H9 (cell line): Measurements from ENCODE around the gene PRDM5. TPM values are rescaled to one million over a fixed set of nuclear protein-coding genes. Genes with fewer than 3 reads are reported as not detected.

Source experiments
- DNase-seq: peaks from one replicate; pipeline ENCODE4 v3.0.0-alpha.2; 2017
- H2AFZ ChIP-seq: one replicate; pipeline ENCODE4 v1.6.1; 2013; ENCODE audit warnings: mild to moderate bottlenecking, low read length, control low read depth, moderate library complexity
- H2AK5ac ChIP-seq: 2 replicates; pipeline ENCODE4 v1.6.1; 2013; ENCODE audit warnings: low read length, control low read depth, mixed read lengths; ENCODE audit not compliant: insufficient read length
- H2BK120ac ChIP-seq: one replicate; pipeline ENCODE4 v1.6.1; 2013; ENCODE audit warnings: low read depth, mild to moderate bottlenecking, low read length, control low read depth, inconsistent platforms; ENCODE audit not compliant: poor library complexity, severe bottlenecking
- H2BK12ac ChIP-seq: 2 replicates; pipeline ENCODE4 v1.6.1; 2013; ENCODE audit warnings: low read length, control low read depth, mixed read lengths, low read depth; ENCODE audit not compliant: insufficient read length
- H2BK15ac ChIP-seq: 2 replicates; pipeline ENCODE4 v1.6.1; 2013; ENCODE audit warnings: low read depth, low read length, control low read depth
- H2BK20ac ChIP-seq: one replicate; pipeline ENCODE4 v1.6.1; 2013; ENCODE audit warnings: low read depth, mild to moderate bottlenecking, low read length, control low read depth, inconsistent platforms; ENCODE audit not compliant: poor library complexity, severe bottlenecking
- H2BK5ac ChIP-seq: 2 replicates; pipeline ENCODE4 v1.6.1; 2013; ENCODE audit warnings: low read length, control low read depth, mixed read lengths; ENCODE audit not compliant: insufficient read length
- H3K14ac ChIP-seq: 2 replicates; pipeline ENCODE4 v1.6.1; 2013; ENCODE audit warnings: low read length, control low read depth; ENCODE audit not compliant: insufficient read depth
- H3K18ac ChIP-seq: 2 replicates; pipeline ENCODE4 v1.6.1; 2013; ENCODE audit warnings: low read depth, mild to moderate bottlenecking, mixed read lengths, low read length, control low read depth; ENCODE audit not compliant: insufficient read length
- H3K23ac ChIP-seq: 2 replicates; pipeline ENCODE4 v1.6.1; 2013; ENCODE audit warnings: low read length, control low read depth, mixed read lengths, low read depth; ENCODE audit not compliant: insufficient read length
- H3K23me2 ChIP-seq: 2 replicates; pipeline ENCODE4 v1.6.1; 2013; ENCODE audit warnings: low read depth, mild to moderate bottlenecking, mixed read lengths, low read length, control low read depth; ENCODE audit not compliant: insufficient read length, poor library complexity, severe bottlenecking
- H3K27ac ChIP-seq: 2 replicates; pipeline ENCODE4 v1.5.1; 2013; ENCODE audit warnings: low read length, control low read depth, mixed read lengths, low read depth; ENCODE audit not compliant: insufficient read length
- H3K27me3 ChIP-seq: 2 replicates; pipeline ENCODE4 v1.6.1; 2013; ENCODE audit warnings: low read length, control low read depth, inconsistent platforms; ENCODE audit not compliant: insufficient read depth
- H3K4ac ChIP-seq: 2 replicates; pipeline ENCODE4 v1.6.1; 2013; ENCODE audit warnings: low read depth, mild to moderate bottlenecking, control low read depth, inconsistent platforms, low read length, moderate library complexity
- H3K4me1 ChIP-seq: 2 replicates; pipeline ENCODE4 v1.6.1; 2013; ENCODE audit warnings: low read length, control low read depth, inconsistent platforms; ENCODE audit not compliant: insufficient read depth
- H3K4me2 ChIP-seq: 2 replicates; pipeline ENCODE4 v1.6.1; 2013; ENCODE audit warnings: low read length, control low read depth, mixed read lengths; ENCODE audit not compliant: insufficient read length, insufficient read depth
- H3K56ac ChIP-seq: 2 replicates; pipeline ENCODE4 v1.6.1; 2013; ENCODE audit warnings: low read depth, mild to moderate bottlenecking, mixed read lengths, low read length, control low read depth; ENCODE audit not compliant: insufficient read length
- H3K79me1 ChIP-seq: 2 replicates; pipeline ENCODE4 v1.6.1; 2013; ENCODE audit warnings: low read depth, mild to moderate bottlenecking, moderate library complexity, low read length, control low read depth, inconsistent platforms; ENCODE audit not compliant: insufficient read depth, poor library complexity, severe bottlenecking
- H3K79me2 ChIP-seq: 2 replicates; pipeline ENCODE4 v1.6.1; 2013; ENCODE audit warnings: low read length, control low read depth, inconsistent platforms; ENCODE audit not compliant: insufficient read depth
- H3K9ac ChIP-seq: 2 replicates; pipeline ENCODE4 v1.6.1; 2013; ENCODE audit warnings: low read length, control low read depth, mixed read lengths; ENCODE audit not compliant: insufficient read length; ENCODE audit errors: extremely low read depth
- H3K9me3 ChIP-seq: one replicate; pipeline ENCODE4 v1.6.1; 2013; ENCODE audit warnings: low read depth, low read length, inconsistent platforms; ENCODE audit not compliant: control insufficient read depth
- H3T11ph ChIP-seq: one replicate; pipeline ENCODE4 v1.6.1; 2013; ENCODE audit warnings: mild to moderate bottlenecking, low read length, control low read depth, inconsistent platforms
- H4K20me1 ChIP-seq: one replicate; pipeline ENCODE4 v1.6.1; 2013; ENCODE audit not compliant: control insufficient read depth, insufficient read length, insufficient read depth
- H4K5ac ChIP-seq: 2 replicates; pipeline ENCODE4 v1.6.1; 2013; ENCODE audit warnings: low read depth, mild to moderate bottlenecking, mixed read lengths, low read length, control low read depth; ENCODE audit not compliant: insufficient read length
- H4K8ac ChIP-seq: replicated peaks from 2 replicates; pipeline ENCODE4 v1.6.1; 2013; ENCODE audit warnings: low read length, control low read depth, mixed read lengths, low read depth; ENCODE audit not compliant: insufficient read length
- H4K91ac ChIP-seq: 2 replicates; pipeline ENCODE4 v1.6.1; 2013; ENCODE audit warnings: low read depth, mild to moderate bottlenecking, moderate library complexity, mixed read lengths, low read length, control low read depth; ENCODE audit not compliant: insufficient read length
- H3K27ac Mint-ChIP-seq, 3 experiments: 2 replicates in 2 of 3; 3 replicates in 1 of 3; pipeline ENCODE4 v1.8.0; 2020 to 2021; ENCODE audit warnings: mixed read lengths in 3 of 3, mild to moderate bottlenecking in 1 of 3, moderate library complexity in 1 of 3
- H3K27me3 Mint-ChIP-seq: 2 replicates; pipeline ENCODE4 v1.8.0; 2021; ENCODE audit warnings: low read depth, mild to moderate bottlenecking, moderate library complexity, mixed read lengths
- H3K36me3 Mint-ChIP-seq, 3 experiments: 2 replicates in 2 of 3; 3 replicates in 1 of 3; pipeline ENCODE4 v1.8.0; 2020 to 2021; ENCODE audit warnings: low read depth in 3 of 3, mixed read lengths in 3 of 3; ENCODE audit not compliant: insufficient read depth in 1 of 3
- H3K4me1 Mint-ChIP-seq, 2 experiments: 2 replicates each; pipeline ENCODE4 v1.8.0; 2020; ENCODE audit warnings: mixed read lengths in 2 of 2
- H3K4me3 Mint-ChIP-seq, 2 experiments: 2 replicates in 1 of 2; 3 replicates in 1 of 2; pipeline ENCODE4 v1.8.0; 2020 to 2021; ENCODE audit warnings: mild to moderate bottlenecking in 2 of 2, mixed read lengths in 2 of 2, moderate library complexity in 1 of 2
- H3K9me3 Mint-ChIP-seq, 2 experiments: 2 replicates in 1 of 2; 3 replicates in 1 of 2; pipeline ENCODE4 v1.8.0; 2020; ENCODE audit warnings: mild to moderate bottlenecking in 2 of 2, mixed read lengths in 2 of 2, moderate library complexity in 1 of 2
- CTCF ChIP-seq: fragments of 200-600 bp; sonication (generic); conservative IDR thresholded peaks from 3 replicates; pipeline ENCODE4 v1.8.0; 2021; ENCODE audit warnings: antibody characterized with exemption, mild to moderate bottlenecking
- WGBS: extraction: QIAGEN DNeasy Blood & Tissue Kit; methylation state at CpG from one replicate; pipeline ENCODE4 v1.1.7; 2013; ENCODE audit warnings: missing lambda C conversion rate, low lambda C conversion rate, mixed read lengths; ENCODE audit not compliant: insufficient read length; ENCODE audit errors: extremely low coverage; 5-methylcytosine and 5-hydroxymethylcytosine counted together
- total RNA-seq: library from RNA; stranded (reverse); gene quantifications from 2 replicates; pipeline ENCODE4 v1.2.1, GENCODE V29; 2021

The PRDM5 gene
- total RNA-seq, 1 experiment from 2014 or later = 21.7 TPM

- H3K4ac ChIP-seq = no peak overlapping the region
- H2BK5ac ChIP-seq = no peak overlapping the region
- Mint-ChIP-seq H3K4me3 (no peak overlapping the region), H3K27ac (no peak overlapping the region), H3K36me3 (peaks cover 7 to 12% (median 8%) of the 10 kb centered on the region in 3 experiments; a peak in 5 of 7 replicates), H3K9me3 (peaks cover 0 to 3% of the 10 kb centered on the region in 2 experiments; a peak in 1 of 5 replicates), H3K4me1 (peaks cover 2 to 3% of the 10 kb centered on the region in 2 experiments; a peak in 2 of 4 replicates), H3K27me3 (no peaks in the 10 kb centered on the region)
- no peaks in the 10 kb centered on the region for H4K20me1 ChIP-seq
- no peaks in the 10 kb centered on the region for H3K9me3 ChIP-seq
- H3K18ac ChIP-seq = no peak overlapping the region
- H2BK20ac ChIP-seq = no peak overlapping the region
- H3K9ac ChIP-seq = no peak overlapping the region
- H4K8ac ChIP-seq = no peak overlapping the region
- WGBS = no CpG with 5 or more reads among the region's 3 CpGs
- H3K23me2 ChIP-seq = no peaks in the 10 kb centered on the region
- TF ChIP-seq CTCF = no peak
- no peak overlapping the region for H2BK12ac ChIP-seq
- H4K91ac ChIP-seq = no peak overlapping the region
- no peak overlapping the region for H2BK120ac ChIP-seq
- no peak overlapping the region for H2BK15ac ChIP-seq
- no peaks in the 10 kb centered on the region for H3K27me3 ChIP-seq
- H3K79me2 ChIP-seq = no peaks in the 10 kb centered on the region
- H3K23ac ChIP-seq = no peak overlapping the region
- H3K79me1 ChIP-seq = no peaks in the 10 kb centered on the region
- no peak overlapping the region for H3K56ac ChIP-seq
- no peak overlapping the region for H3T11ph ChIP-seq
- H2AK5ac ChIP-seq = no peak overlapping the region
- H2AFZ ChIP-seq = no peak overlapping the region
- no peaks in the 10 kb centered on the region for H3K4me1 ChIP-seq
- H3K4me2 ChIP-seq = no peak overlapping the region
- no peak overlapping the region for H3K14ac ChIP-seq
- H3K27ac ChIP-seq = no peak overlapping the region
- no peak overlapping the region for H4K5ac ChIP-seq
- no peak for DNase-seq
Measured at GRCh38 chr4:120798570-120798969, 124.0 kb downstream of the PRDM5 start.
